Measurements from ENCODE around the gene ADGRB3. TPM values are rescaled to one million over a fixed set of nuclear protein-coding genes. Genes with fewer than 3 reads are reported as not detected.

The ADGRB3 gene
- total RNA-seq, 1 experiment from 2014 or later, result 0.11 TPM

- Histone ChIP-seq H3K36me3 (ENCODE audit: low read depth, low read length) (no peaks in the 10 kb centered on the region), H3K27me3 (ENCODE audit: low read length) (peaks cover 7% of the 10 kb centered on the region), H3K4me3 (ENCODE audit: low read length) (no peak overlapping the region), H3K9me2 (replicated peaks; ENCODE audit: low read length) (no peaks in the 10 kb centered on the region), H4K20me1 (ENCODE audit: low read length) (no peaks in the 10 kb centered on the region), H3K4me2 (ENCODE audit: low read length) (no peak overlapping the region), H3K79me2 (ENCODE audit: low read length) (no peaks in the 10 kb centered on the region), H3K9ac (ENCODE audit: low read length) (no peak overlapping the region), H3K9me3 (ENCODE audit: low read length) (no peaks in the 10 kb centered on the region), H2AFZ (ENCODE audit: low read length) (no peak overlapping the region), H3F3A (ENCODE audit: low read length, unreplicated experiment) (no peaks in the 10 kb centered on the region), H3K27ac (ENCODE audit: low read length) (no peak overlapping the region), H3K4me1 (ENCODE audit: insufficient read depth, low read length) (no peaks in the 10 kb centered on the region)
- DNase-seq (no peak), ATAC-seq (no peak)
- no TSS peak for BruUV-seq (replicated peaks)
- TF ChIP-seq CTCF (conservative IDR thresholded peaks at IDR 0.05; ENCODE audit: low read depth, low read length), result no peak
- no peak for TF ChIP-seq EZH2 (IDR thresholded peaks at IDR 0.05; ENCODE audit: low read length, unreplicated experiment)
- no peak for TF ChIP-seq EZH2phosphoT487 (IDR thresholded peaks at IDR 0.05; ENCODE audit: borderline replicate concordance, low read length)
- ChIA-PET POLR2A (ENCODE audit: unreplicated experiment) (no interaction called here), CTCF (no interaction called here)
- intact Hi-C loops (cut with micrococcal nuclease), result no loop called here
Measured at GRCh38 chr6:69331886-69332285, 696.8 kb downstream of the ADGRB3 start.

GRCh38 chr6:69337311-69337710 lies 702.2 kb downstream of the ADGRB3 start:
- ChIA-PET CTCF (no interaction called here), POLR2A (ENCODE audit: unreplicated experiment) (no interaction called here)
- Histone ChIP-seq H3K9me3 (ENCODE audit: low read length) (no peaks in the 10 kb centered on the region), H3K9me2 (replicated peaks; ENCODE audit: low read length) (no peaks in the 10 kb centered on the region), H4K20me1 (ENCODE audit: low read length) (no peaks in the 10 kb centered on the region), H3K27ac (ENCODE audit: low read length) (no peak overlapping the region), H3K27me3 (ENCODE audit: low read length) (peaks cover 3% of the 10 kb centered on the region; the same call in 1 of the 2 replicates), H3K4me3 (ENCODE audit: low read length) (no peak overlapping the region), H3F3A (ENCODE audit: low read length, unreplicated experiment) (no peaks in the 10 kb centered on the region), H3K4me1 (ENCODE audit: insufficient read depth, low read length) (no peaks in the 10 kb centered on the region), H3K4me2 (ENCODE audit: low read length) (no peak overlapping the region), H3K9ac (ENCODE audit: low read length) (no peak overlapping the region), H3K79me2 (ENCODE audit: low read length) (no peaks in the 10 kb centered on the region), H2AFZ (ENCODE audit: low read length) (no peak overlapping the region), H3K36me3 (ENCODE audit: low read depth, low read length) (no peaks in the 10 kb centered on the region)
- DNase-seq (no peak), ATAC-seq (no peak)
- no peak for TF ChIP-seq EZH2 (IDR thresholded peaks at IDR 0.05; ENCODE audit: low read length, unreplicated experiment)
- TF ChIP-seq EZH2phosphoT487 (IDR thresholded peaks at IDR 0.05; ENCODE audit: borderline replicate concordance, low read length), result no peak
- TF ChIP-seq CTCF (conservative IDR thresholded peaks at IDR 0.05; ENCODE audit: low read depth, low read length), result no peak
- no TSS peak for BruUV-seq (replicated peaks)
- intact Hi-C loops (cut with micrococcal nuclease), result no loop called here

- TF ChIP-seq EZH2phosphoT487 (IDR thresholded peaks at IDR 0.05; ENCODE audit: borderline replicate concordance, low read length), result no peak
- no peak for TF ChIP-seq EZH2 (IDR thresholded peaks at IDR 0.05; ENCODE audit: low read length, unreplicated experiment)
- TF ChIP-seq CTCF (conservative IDR thresholded peaks at IDR 0.05; ENCODE audit: low read depth, low read length), result no peak
- BruUV-seq (replicated peaks), result no TSS peak
- no peaks in the 10 kb centered on the region for H3K27me3 ChIP-seq (ENCODE audit: low read length)
- no peak overlapping the region for H3K27ac ChIP-seq (ENCODE audit: low read length)
- H3K4me1 ChIP-seq (ENCODE audit: insufficient read depth, low read length), result no peaks in the 10 kb centered on the region
- no peaks in the 10 kb centered on the region for H3F3A ChIP-seq (ENCODE audit: low read length, unreplicated experiment)
- H3K36me3 ChIP-seq (ENCODE audit: low read depth, low read length), result no peaks in the 10 kb centered on the region
- no peaks in the 10 kb centered on the region for H3K9me3 ChIP-seq (ENCODE audit: low read length)
- H3K9ac ChIP-seq (ENCODE audit: low read length), result no peak overlapping the region
- no peaks in the 10 kb centered on the region for H3K9me2 ChIP-seq (replicated peaks; ENCODE audit: low read length)
- intact Hi-C loops (cut with micrococcal nuclease), result no loop called here
- ChIA-PET CTCF (no interaction called here), POLR2A (ENCODE audit: unreplicated experiment) (no interaction called here)
- no peak overlapping the region for H2AFZ ChIP-seq (ENCODE audit: low read length)
- H3K4me2 ChIP-seq (ENCODE audit: low read length), result no peak overlapping the region
- ATAC-seq (no peak), DNase-seq (no peak)
- H3K4me3 ChIP-seq (ENCODE audit: low read length), result no peak overlapping the region
- no peaks in the 10 kb centered on the region for H4K20me1 ChIP-seq (ENCODE audit: low read length)
- no peaks in the 10 kb centered on the region for H3K79me2 ChIP-seq (ENCODE audit: low read length)
Measured at GRCh38 chr6:69338431-69339162, 703.5 kb downstream of the ADGRB3 start.
